Stimulated activated CD4-positive, alpha-beta T cell treated with anti-CD3 and anti-CD28 coated beads, Interleukin-12 subunit alpha, Interleukin-12 subunit beta, amount 100 ng/mL, for 24 hours (primary cell): ENCODE data around the gene BDKRB2.

ENCODE experiments used
- DNase-seq, 2 experiments: peaks; one replicate each; pipeline ENCODE4 v3.0.0-alpha.2; 2020; ENCODE audit warnings: low read depth in 2 of 2

Gene BDKRB2

GRCh38 chr14:96204151-96205058 is at the start of gene BDKRB2:
BDKRB2 (plus strand) TSS chr14:96204839; CDS start chr14:96237108, 32,269 bp downstream.
- DNase-seq, result peak in 1 of 2 experiments; percentile 11

DNA sequence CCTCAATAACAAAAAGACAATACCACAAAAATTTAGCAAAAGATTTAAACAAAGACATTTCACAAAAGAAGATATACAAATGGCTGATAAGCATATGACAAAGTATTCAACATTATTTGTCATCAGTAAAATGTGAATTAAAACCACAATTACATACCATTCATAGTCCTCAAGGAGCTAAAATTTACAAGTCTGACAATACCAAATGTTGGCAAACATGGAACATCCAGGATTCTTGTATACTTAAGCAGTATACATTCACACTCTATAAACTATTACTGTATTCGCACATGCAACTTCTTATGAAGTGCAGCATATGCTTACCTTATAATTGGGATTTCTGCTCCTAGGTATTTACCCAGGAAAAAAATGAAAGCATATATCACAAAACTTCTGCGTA is 49.7 kb upstream of the BDKRB2 start:
- no peak for DNase-seq

- DNase-seq, result no peak
Measured at GRCh38 chr14:96156804-96157760, 47.6 kb upstream of the BDKRB2 start.

DNA sequence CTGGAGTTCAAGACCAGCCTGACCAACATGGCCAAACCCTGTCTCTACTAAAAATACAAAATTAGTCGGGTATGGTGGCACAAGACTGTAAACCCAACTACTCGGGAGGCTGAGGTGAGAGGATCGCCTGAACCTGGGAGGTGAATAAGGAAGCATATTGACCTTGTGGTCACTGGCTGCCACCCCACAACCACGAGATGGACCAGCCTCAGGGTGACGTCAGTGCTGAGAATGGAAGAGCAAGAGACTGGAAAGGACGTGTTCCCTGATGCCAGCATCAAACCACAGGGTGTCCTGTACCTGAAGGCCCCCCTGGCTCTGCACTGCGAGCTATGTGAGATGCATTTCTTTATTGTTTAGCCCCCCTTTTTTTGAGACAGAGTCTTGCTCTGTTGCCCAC is 45.9 kb upstream of the BDKRB2 start:
- DNase-seq, result no peak

DNA sequence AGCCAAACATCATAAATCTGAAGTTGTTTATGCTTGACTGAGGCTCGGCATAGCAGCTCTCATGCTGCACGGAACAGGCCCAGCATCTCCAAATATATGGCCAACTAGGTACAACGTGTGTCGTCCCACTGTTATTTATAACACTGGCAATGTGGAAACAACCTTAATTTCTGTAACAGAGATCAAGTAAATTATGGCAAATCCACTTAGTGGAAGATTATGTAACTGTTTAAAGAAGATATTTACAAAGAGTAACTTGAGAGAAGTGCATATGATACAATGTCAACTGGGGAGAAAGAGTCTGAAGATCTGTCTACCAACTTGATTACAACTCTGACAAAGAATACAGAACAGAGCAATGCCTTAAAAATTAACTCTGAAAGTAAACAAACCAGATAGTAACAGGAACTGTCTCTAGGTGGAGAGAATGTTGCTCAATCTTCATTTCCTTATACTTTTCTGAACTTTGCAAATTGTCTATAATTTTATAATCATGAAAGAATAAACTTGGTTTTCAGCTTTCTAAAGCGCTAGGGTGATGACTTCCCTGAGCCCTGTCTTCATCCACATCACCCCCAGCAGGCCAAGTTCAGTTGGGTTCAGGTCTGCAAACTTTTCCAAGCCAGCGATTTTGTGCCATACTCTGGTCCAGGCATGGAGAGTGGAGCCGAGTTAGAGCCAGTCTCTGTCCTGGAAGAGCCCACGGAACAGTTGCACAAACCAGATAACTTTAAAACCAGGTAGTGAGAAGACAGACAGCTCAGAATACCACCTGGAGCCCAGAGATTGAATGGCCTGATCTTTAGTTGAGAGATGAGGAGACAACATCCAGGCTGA is 44.3 kb upstream of the BDKRB2 start:
- no peak for DNase-seq

DNA sequence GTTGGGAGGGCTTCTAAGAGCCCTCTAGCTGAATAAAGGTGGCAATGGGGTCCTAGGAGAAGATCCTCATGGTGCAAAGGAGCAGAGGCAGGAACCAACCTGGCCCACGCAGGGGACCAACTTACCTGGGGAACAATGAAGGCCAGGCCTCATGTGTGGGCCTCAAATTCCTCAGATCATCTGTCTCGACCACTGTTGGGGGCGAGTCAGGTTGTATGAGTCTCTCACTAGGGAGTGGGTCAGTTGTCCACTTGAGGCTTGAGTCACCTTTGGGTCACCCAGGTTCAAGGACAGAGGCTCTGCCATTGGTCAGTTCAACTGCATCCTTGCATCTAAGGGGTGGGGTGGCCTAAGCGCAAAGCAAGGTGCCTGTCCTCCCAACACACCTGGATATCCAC is 43.7 kb upstream of the BDKRB2 start:
- DNase-seq, result no peak

DNA sequence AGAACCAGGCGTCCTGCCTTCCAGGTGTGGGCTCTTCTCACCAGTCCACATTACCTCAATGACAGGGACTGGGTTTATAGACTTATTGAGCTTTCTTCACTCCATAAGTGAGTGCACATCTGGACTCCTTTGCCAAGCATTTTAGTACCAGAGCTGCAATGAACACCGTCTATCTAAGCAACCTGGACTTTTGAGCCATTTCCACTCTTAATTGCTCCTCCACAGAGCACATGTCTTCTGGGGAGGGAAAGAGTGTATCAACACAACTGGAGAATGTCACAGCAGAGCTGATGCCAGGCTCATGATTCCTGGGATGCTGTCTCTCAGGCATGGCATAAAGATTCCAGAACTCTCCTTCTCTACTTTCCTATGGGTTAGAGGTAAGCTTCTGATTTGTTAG is 43.0 kb upstream of the BDKRB2 start:
- no peak for DNase-seq

GRCh38 chr14:96162265-96162664 is 42.4 kb upstream of the BDKRB2 start:
- DNase-seq, result no peak

- DNase-seq, result no peak
Measured at GRCh38 chr14:96162741-96163140, 41.9 kb upstream of the BDKRB2 start.

DNA sequence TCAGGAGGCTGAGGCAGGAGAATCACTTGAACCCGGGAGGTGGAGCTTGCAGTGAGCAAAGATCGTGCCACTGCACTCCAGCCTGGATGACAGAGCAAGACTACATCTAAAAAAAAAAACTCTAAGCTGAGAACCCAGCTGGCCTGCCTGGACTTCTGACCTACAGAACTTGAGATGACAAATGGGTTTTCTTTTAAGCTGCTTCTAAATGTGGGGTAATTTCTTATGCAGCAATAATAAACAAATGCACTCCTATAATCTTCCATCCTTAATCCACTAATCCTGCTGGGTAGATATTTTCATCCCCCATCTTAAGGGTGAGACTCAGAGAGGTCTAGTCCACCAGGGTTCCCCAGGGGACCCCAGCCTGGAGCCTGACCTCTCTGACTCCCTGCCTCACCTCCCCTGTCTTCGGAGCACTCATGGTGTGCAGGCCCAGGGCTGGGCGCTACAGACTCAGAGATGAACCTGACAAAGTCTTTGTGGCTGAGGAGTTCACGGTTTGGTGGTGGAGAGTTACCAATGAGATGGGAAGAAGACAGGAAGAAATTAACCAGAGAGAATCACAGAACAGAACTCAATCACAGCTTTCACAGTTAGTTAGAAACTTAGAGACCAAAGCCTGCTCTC is 39.7 kb upstream of the BDKRB2 start:
- no peak for DNase-seq

GRCh38 chr14:96165493-96166436 is 38.9 kb upstream of the BDKRB2 start:
- no peak for DNase-seq

GRCh38 chr14:96166461-96167223 is 38.0 kb upstream of the BDKRB2 start:
- no peak for DNase-seq

GRCh38 chr14:96167224-96168148 is 37.2 kb upstream of the BDKRB2 start:
- DNase-seq, result no peak

DNA sequence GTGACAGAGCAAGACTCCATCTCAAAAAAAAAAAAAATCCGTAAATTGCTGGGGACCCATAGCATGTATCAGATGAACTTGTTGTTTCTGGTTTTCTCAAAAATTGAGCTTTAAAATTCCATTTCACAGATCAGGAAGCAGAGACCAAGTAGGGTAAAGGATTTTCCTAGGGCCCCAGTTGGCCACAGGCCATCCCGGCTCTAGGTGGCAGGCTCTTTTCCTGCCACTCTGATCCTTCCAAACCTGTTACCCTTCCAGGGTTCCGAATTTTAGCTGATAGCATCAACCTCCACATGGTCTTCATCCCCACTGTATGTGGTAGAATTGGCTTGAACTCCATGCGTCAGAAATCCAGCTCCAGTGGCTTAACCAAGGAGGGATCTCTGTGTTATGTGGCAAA is 36.1 kb upstream of the BDKRB2 start:
- DNase-seq, result no peak

GRCh38 chr14:96170961-96171592 is 33.6 kb upstream of the BDKRB2 start:
- DNase-seq, result no peak

GRCh38 chr14:96173636-96174475 is 30.8 kb upstream of the BDKRB2 start:
- no peak for DNase-seq

DNA sequence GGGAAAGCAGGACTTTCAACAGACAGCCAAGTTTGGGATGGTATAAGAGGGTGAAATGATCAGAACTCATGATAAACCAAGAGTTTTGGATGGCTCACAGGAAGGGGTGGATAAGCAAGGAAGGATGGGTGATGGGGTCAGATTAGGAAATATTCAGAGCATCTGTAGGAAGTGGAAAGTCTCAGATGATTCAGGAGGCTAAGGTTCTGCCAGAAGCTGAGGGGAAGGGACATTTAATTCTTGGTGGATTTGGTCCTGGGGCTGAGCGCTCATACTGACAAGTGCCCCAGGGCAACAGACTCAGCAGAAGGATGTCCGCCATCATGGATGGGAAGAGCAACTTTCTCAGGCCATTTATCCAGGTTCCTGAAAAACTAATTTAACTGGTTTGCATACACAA is 28.4 kb upstream of the BDKRB2 start:
- DNase-seq, result no peak
